ENCODE measurements around the gene UPF1.

- TF ChIP-seq, protein P1, sequence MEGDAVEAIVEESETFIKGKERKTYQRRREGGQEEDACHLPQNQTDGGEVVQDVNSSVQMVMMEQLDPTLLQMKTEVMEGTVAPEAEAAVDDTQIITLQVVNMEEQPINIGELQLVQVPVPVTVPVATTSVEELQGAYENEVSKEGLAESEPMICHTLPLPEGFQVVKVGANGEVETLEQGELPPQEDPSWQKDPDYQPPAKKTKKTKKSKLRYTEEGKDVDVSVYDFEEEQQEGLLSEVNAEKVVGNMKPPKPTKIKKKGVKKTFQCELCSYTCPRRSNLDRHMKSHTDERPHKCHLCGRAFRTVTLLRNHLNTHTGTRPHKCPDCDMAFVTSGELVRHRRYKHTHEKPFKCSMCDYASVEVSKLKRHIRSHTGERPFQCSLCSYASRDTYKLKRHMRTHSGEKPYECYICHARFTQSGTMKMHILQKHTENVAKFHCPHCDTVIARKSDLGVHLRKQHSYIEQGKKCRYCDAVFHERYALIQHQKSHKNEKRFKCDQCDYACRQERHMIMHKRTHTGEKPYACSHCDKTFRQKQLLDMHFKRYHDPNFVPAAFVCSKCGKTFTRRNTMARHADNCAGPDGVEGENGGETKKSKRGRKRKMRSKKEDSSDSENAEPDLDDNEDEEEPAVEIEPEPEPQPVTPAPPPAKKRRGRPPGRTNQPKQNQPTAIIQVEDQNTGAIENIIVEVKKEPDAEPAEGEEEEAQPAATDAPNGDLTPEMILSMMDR (IDR thresholded peaks at IDR 0.05; ENCODE audit: insufficient read depth, low read depth, low read length) = no peak
- no peak for TF ChIP-seq EZH2 (IDR thresholded peaks at IDR 0.05; ENCODE audit: insufficient read depth, low read length)
These were observed 38.2 kb downstream of the UPF1 start for GRCh38 chr19:18869781-18870530.

All from astrocyte (in vitro differentiated cells and primary cell).